PC-9 (cell line): ENCODE measurements around the gene GJA8. TPM values are rescaled to one million over a fixed set of nuclear protein-coding genes. Genes with fewer than 3 reads are reported as not detected.

Source experiments
- BruUV-seq: library from RNA; stranded (reverse); fragments of 400-500 nt; replicated peaks from 2 replicates; lab custom pipeline; 2021; lab: Mats Ljungman, UMichigan
- CTCF ChIA-PET: fragments of 300-600 bp; sonication (Branson Sonifier 250); formaldehyde crosslinking; loops from one replicate; lab custom pipeline; 2022; ENCODE audit warnings: antibody characterized with exemption; lab: Charles Lee
- POLR2A ChIA-PET: fragments of 300-600 bp; sonication (Branson Sonifier 250); formaldehyde crosslinking; loops from one replicate; lab custom pipeline; 2022; ENCODE audit warnings: antibody characterized with exemption; ENCODE audit not compliant: unreplicated experiment; lab: Charles Lee
- DNase-seq, 2 experiments: peaks; one replicate each; pipeline versions ENCODE4 v3.0.0 to v3.0.0-alpha.2; 2015 to 2022; ENCODE audit warnings: mixed read lengths in 1 of 2
- H2AFZ ChIP-seq: fragments of 200-600 bp; sonication (generic); 2 replicates; pipeline ENCODE4 v1.8.1; 2017; ENCODE audit warnings: antibody characterized with exemption
- H3F3A ChIP-seq: fragments of 200-600 bp; sonication (generic); 2 replicates; pipeline ENCODE4 v1.8.1; 2017; ENCODE audit warnings: antibody characterized with exemption, mild to moderate bottlenecking, low read depth; ENCODE audit not compliant: insufficient read depth
- H3K27ac ChIP-seq: fragments of 200-600 bp; sonication (generic); 2 replicates; pipeline ENCODE4 v1.6.1; 2016; ENCODE audit warnings: mixed run types
- H3K27me3 ChIP-seq: fragments of 200-600 bp; sonication (generic); 2 replicates; pipeline ENCODE4 v1.6.1; 2016; ENCODE audit warnings: low read depth, mixed run types; ENCODE audit not compliant: insufficient read depth
- H3K36me3 ChIP-seq: fragments of 200-600 bp; sonication (generic); 2 replicates; pipeline ENCODE4 v1.6.1; 2016; ENCODE audit warnings: low read depth, mixed run types
- H3K4me1 ChIP-seq: fragments of 200-600 bp; sonication (generic); replicated peaks from 2 replicates; pipeline ENCODE4 v1.6.1; 2016; ENCODE audit warnings: mixed run types; ENCODE audit not compliant: insufficient read depth
- H3K4me2 ChIP-seq: fragments of 200-600 bp; sonication (generic); 2 replicates; pipeline ENCODE4 v1.6.1; 2017; ENCODE audit warnings: mixed run types
- H3K4me3 ChIP-seq: fragments of 200-600 bp; sonication (generic); 2 replicates; pipeline ENCODE4 v1.6.1; 2016; ENCODE audit warnings: mixed run types
- H3K79me2 ChIP-seq: fragments of 200-600 bp; sonication (generic); 2 replicates; pipeline ENCODE4 v1.6.1; 2017; ENCODE audit warnings: low read depth, mixed run types
- H3K9me2 ChIP-seq: fragments of 200-600 bp; sonication (generic); 2 replicates; pipeline ENCODE4 v1.8.1; 2017; ENCODE audit warnings: mild to moderate bottlenecking; ENCODE audit not compliant: insufficient read depth
- H3K9me3 ChIP-seq: fragments of 200-600 bp; sonication (generic); 2 replicates; pipeline ENCODE4 v1.8.1; 2016; ENCODE audit warnings: low read depth; ENCODE audit not compliant: insufficient read depth
- H4K20me1 ChIP-seq: fragments of 200-600 bp; sonication (generic); 2 replicates; pipeline ENCODE4 v1.8.1; 2017; ENCODE audit not compliant: insufficient read depth
- EZH2 ChIP-seq: fragments of 200-600 bp; sonication (generic); IDR thresholded peaks from 2 replicates; pipeline ENCODE4 v1.8.0; 2017; ENCODE audit warnings: antibody characterized with exemption, low read depth
- intact Hi-C: fragments of 100-400 bp; cut with micrococcal nuclease; formaldehyde crosslinking; loops from one replicate; pipeline ENCODE4 v1.10.0; 2022; ENCODE audit not compliant: unreplicated experiment
- total RNA-seq: library from RNA; stranded (reverse); gene quantifications from 2 replicates; pipeline ENCODE4 v1.2.3, GENCODE V29; 2021
- TF ChIP-seq, protein P1 (sequence below): fragments of 200-600 bp; sonication (generic); conservative IDR thresholded peaks from 2 replicates; pipeline ENCODE4 v1.6.1; 2017; ENCODE audit warnings: mixed run types, antibody characterized with exemption, mild to moderate bottlenecking, moderate library complexity

The GJA8 gene
- total RNA-seq, 1 experiment from 2014 or later: not detected

GRCh38 chr1:147878022-147878421 is 24.6 kb upstream of the GJA8 start:
- Histone ChIP-seq H3K4me2 (no peak overlapping the region), H3K36me3 (no peaks in the 10 kb centered on the region), H3K9me3 (no peaks in the 10 kb centered on the region), H3K27ac (no peak overlapping the region), H3K4me1 (no peaks in the 10 kb centered on the region), H3K9me2 (no peaks in the 10 kb centered on the region), H2AFZ (no peak overlapping the region), H3F3A (no peaks in the 10 kb centered on the region), H3K79me2 (no peaks in the 10 kb centered on the region), H3K27me3 (no peaks in the 10 kb centered on the region), H4K20me1 (no peaks in the 10 kb centered on the region), H3K4me3 (no peak overlapping the region)
- POLR2A ChIA-PET: interaction anchor here (0.6 kb wide), 2 partner anchors 174 to 346 kb away, joined by 3 to 5 read pairs; no protein-coding TSS in a partner anchor
- CTCF ChIA-PET: no interaction called here
- TF ChIP-seq, protein P1, sequence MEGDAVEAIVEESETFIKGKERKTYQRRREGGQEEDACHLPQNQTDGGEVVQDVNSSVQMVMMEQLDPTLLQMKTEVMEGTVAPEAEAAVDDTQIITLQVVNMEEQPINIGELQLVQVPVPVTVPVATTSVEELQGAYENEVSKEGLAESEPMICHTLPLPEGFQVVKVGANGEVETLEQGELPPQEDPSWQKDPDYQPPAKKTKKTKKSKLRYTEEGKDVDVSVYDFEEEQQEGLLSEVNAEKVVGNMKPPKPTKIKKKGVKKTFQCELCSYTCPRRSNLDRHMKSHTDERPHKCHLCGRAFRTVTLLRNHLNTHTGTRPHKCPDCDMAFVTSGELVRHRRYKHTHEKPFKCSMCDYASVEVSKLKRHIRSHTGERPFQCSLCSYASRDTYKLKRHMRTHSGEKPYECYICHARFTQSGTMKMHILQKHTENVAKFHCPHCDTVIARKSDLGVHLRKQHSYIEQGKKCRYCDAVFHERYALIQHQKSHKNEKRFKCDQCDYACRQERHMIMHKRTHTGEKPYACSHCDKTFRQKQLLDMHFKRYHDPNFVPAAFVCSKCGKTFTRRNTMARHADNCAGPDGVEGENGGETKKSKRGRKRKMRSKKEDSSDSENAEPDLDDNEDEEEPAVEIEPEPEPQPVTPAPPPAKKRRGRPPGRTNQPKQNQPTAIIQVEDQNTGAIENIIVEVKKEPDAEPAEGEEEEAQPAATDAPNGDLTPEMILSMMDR: no peak
- no peak for TF ChIP-seq EZH2
- DNase-seq: no peak
- BruUV-seq: no TSS peak
- intact Hi-C loops: no loop called here

GRCh38 chr1:147879911-147880310 is 22.7 kb upstream of the GJA8 start:
- H3F3A ChIP-seq: no peaks in the 10 kb centered on the region
- H3K9me3 ChIP-seq: no peaks in the 10 kb centered on the region
- BruUV-seq: no TSS peak
- H3K4me2 ChIP-seq: no peak overlapping the region
- H3K36me3 ChIP-seq: no peaks in the 10 kb centered on the region
- CTCF ChIA-PET: no interaction called here
- no peak overlapping the region for H3K4me3 ChIP-seq
- H3K27ac ChIP-seq: no peak overlapping the region
- H3K79me2 ChIP-seq: no peaks in the 10 kb centered on the region
- TF ChIP-seq, protein P1: no peak
- no peak for TF ChIP-seq EZH2
- POLR2A ChIA-PET: no interaction called here
- H4K20me1 ChIP-seq: no peaks in the 10 kb centered on the region
- H3K4me1 ChIP-seq: no peaks in the 10 kb centered on the region
- H3K27me3 ChIP-seq: no peaks in the 10 kb centered on the region
- H2AFZ ChIP-seq: no peak overlapping the region
- intact Hi-C loops: loop anchor here (10.0 kb wide), 1 partner anchor 95 kb away; no protein-coding TSS in a partner anchor
- no peak for DNase-seq
- H3K9me2 ChIP-seq: no peaks in the 10 kb centered on the region

DNA sequence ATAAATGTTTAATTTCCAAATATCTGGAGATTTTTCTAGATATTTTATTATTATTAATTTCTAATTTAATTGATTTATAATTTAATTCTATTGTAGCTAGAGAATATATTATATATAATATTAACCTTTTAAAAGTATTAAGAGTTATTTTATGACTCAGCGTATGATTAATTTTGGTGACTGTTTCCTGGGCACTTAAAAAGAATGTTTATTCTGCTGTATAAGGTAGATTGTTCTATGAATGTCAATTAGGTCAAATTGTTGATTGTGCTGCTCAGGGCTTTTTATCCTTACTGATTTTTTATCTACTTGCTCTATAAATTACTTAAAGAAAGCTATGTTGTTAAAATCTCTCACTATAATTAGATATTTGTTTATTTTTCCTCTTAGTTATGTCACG is 20.1 kb upstream of the GJA8 start:
- Histone ChIP-seq H2AFZ (no peak overlapping the region), H3K27ac (no peak overlapping the region), H3K4me3 (no peak overlapping the region), H4K20me1 (no peaks in the 10 kb centered on the region), H3F3A (no peaks in the 10 kb centered on the region), H3K9me2 (no peaks in the 10 kb centered on the region), H3K27me3 (no peaks in the 10 kb centered on the region), H3K9me3 (no peaks in the 10 kb centered on the region), H3K79me2 (no peaks in the 10 kb centered on the region), H3K4me2 (no peak overlapping the region), H3K4me1 (no peaks in the 10 kb centered on the region), H3K36me3 (no peaks in the 10 kb centered on the region)
- no peak for DNase-seq
- intact Hi-C loops: loop anchor here (10.0 kb wide), 1 partner anchor 98 kb away; no protein-coding TSS in a partner anchor
- CTCF ChIA-PET: no interaction called here
- POLR2A ChIA-PET: interaction anchor here (0.7 kb wide), 1 partner anchor 40 kb away, joined by 4 read pairs; no protein-coding TSS in a partner anchor
- BruUV-seq: no TSS peak
- TF ChIP-seq, protein P1: no peak
- TF ChIP-seq EZH2: no peak
